DND-41 (cell line): ENCODE data around the gene HDAC8.

Experiments
- CTCF ChIP-seq: IDR thresholded peaks from 2 replicates; pipeline ENCODE4 v1.5.1; 2012; ENCODE audit warnings: borderline replicate concordance, low read length, moderate library complexity, mild to moderate bottlenecking; ENCODE audit not compliant: poor library complexity, severe bottlenecking; ENCODE audit errors: extremely low read depth
- EZH2 ChIP-seq: IDR thresholded peaks from 3 replicates; pipeline ENCODE4 v1.6.1; 2012; ENCODE audit warnings: borderline replicate concordance, low read depth, mild to moderate bottlenecking, moderate library complexity, low read length, inconsistent platforms; ENCODE audit not compliant: severe bottlenecking

- TF ChIP-seq CTCF (no peak), EZH2 (no peak)
These were observed 6.2 kb downstream of the HDAC8 start for GRCh38 chrX:72566448-72566847.
